Uterus (tissue), 2 donors: ENCODE measurements around the gene LSS.

ENCODE experiments used
- POLR2A ChIP-seq, 2 donors: fragments of 450-650 bp; IDR thresholded peaks; one replicate each; pipeline ENCODE4 v1.6.1; 2016; ENCODE audit warnings: antibody characterized with exemption in 2 of 2, mild to moderate bottlenecking in 1 of 2, moderate library complexity in 1 of 2
- TF ChIP-seq, protein P1 (sequence below), 4 experiments: fragments of 200-600 bp in 2 of 4; fragments of 450-650 bp in 2 of 4; sonication (generic) in 2 of 4; IDR thresholded peaks; one replicate each; pipeline ENCODE4 v1.5.1; 2016 to 2019; ENCODE audit warnings: antibody characterized with exemption in 4 of 4, mild to moderate bottlenecking in 2 of 4, moderate library complexity in 1 of 4

DNA sequence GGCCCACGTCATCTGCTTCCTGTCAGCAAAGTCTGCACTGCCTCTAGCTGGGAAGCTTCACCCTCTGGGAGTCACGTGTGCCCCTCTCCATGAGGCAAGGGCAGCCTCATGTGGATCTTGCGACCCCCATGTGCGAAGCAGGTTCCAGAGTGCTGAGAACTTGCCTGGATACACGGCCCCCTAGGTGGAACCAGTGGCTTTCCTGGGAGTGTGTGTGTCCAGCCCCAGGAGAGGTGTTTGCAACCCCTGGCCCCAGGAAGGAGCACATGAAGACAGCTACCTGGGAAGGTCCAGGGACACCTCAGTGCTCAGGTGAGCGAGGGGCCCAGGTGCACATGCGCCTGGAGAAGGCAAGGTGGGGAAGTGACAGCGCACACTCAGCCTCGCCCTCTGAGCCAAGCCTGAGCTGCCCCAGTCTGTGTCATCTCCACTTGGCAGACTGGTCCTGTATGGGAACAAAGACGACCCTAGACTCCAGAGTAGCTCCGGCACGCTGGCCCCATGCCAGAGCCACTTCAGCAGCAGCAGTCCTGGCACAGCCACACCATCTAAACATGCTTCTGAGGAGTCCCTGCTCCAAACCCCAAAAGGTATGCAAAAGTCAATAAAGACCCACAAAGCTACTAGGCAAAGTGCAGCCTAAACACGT, 8.9 kb downstream of the LSS start:
- TF ChIP-seq, protein P1, sequence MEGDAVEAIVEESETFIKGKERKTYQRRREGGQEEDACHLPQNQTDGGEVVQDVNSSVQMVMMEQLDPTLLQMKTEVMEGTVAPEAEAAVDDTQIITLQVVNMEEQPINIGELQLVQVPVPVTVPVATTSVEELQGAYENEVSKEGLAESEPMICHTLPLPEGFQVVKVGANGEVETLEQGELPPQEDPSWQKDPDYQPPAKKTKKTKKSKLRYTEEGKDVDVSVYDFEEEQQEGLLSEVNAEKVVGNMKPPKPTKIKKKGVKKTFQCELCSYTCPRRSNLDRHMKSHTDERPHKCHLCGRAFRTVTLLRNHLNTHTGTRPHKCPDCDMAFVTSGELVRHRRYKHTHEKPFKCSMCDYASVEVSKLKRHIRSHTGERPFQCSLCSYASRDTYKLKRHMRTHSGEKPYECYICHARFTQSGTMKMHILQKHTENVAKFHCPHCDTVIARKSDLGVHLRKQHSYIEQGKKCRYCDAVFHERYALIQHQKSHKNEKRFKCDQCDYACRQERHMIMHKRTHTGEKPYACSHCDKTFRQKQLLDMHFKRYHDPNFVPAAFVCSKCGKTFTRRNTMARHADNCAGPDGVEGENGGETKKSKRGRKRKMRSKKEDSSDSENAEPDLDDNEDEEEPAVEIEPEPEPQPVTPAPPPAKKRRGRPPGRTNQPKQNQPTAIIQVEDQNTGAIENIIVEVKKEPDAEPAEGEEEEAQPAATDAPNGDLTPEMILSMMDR (IDR thresholded peaks at IDR 0.05) = no peak
- TF ChIP-seq POLR2A (IDR thresholded peaks at IDR 0.05) = no peak
